ENCODE measurements around the gene GPR37L1.

The GPR37L1 gene

GRCh38 chr1:202130297-202130721 is 7.6 kb downstream of the GPR37L1 start:
- TF ChIP-seq CTCF (IDR thresholded peaks at IDR 0.05; ENCODE audit: low read depth, low read length) = no peak
- no peak overlapping the region for H3K4me3 ChIP-seq (ENCODE audit: low read depth, low read length)

- no peak overlapping the region for H3K4me3 ChIP-seq (ENCODE audit: low read depth, low read length)
- TF ChIP-seq CTCF (IDR thresholded peaks at IDR 0.05; ENCODE audit: low read depth, low read length) = no peak
These were observed 8.3 kb downstream of the GPR37L1 start for GRCh38 chr1:202130816-202131522.

GRCh38 chr1:202131956-202132821 is 9.5 kb downstream of the GPR37L1 start:
- no peak for TF ChIP-seq CTCF (IDR thresholded peaks at IDR 0.05; ENCODE audit: low read depth, low read length)
- no peak overlapping the region for H3K4me3 ChIP-seq (ENCODE audit: low read depth, low read length)

GRCh38 chr1:202133001-202133400 is 10.3 kb downstream of the GPR37L1 start:
- no peak overlapping the region for H3K4me3 ChIP-seq (ENCODE audit: low read depth, low read length)
- TF ChIP-seq CTCF (IDR thresholded peaks at IDR 0.05; ENCODE audit: low read depth, low read length) = no peak

GRCh38 chr1:202133496-202133895 is 10.8 kb downstream of the GPR37L1 start:
- H3K4me3 ChIP-seq (ENCODE audit: low read depth, low read length) = no peak overlapping the region
- TF ChIP-seq CTCF (IDR thresholded peaks at IDR 0.05; ENCODE audit: low read depth, low read length) = no peak

GRCh38 chr1:202133989-202134388 is 11.3 kb downstream of the GPR37L1 start:
- H3K4me3 ChIP-seq (ENCODE audit: low read depth, low read length) = no peak overlapping the region
- TF ChIP-seq CTCF (IDR thresholded peaks at IDR 0.05; ENCODE audit: low read depth, low read length) = no peak

- H3K4me3 ChIP-seq (ENCODE audit: low read depth, low read length) = no peak overlapping the region
- no peak for TF ChIP-seq CTCF (IDR thresholded peaks at IDR 0.05; ENCODE audit: low read depth, low read length)
These were observed 12.0 kb downstream of the GPR37L1 start for GRCh38 chr1:202134645-202135172.

Data from WI38 (cell line).